GM12878 (cell line): ENCODE data around the gene RNF166. TPM values are rescaled to one million over a fixed set of nuclear protein-coding genes. Genes with fewer than 3 reads are reported as not detected.

Experiments used
- BRCA1 ChIP-seq: IDR thresholded peaks from 2 replicates; pipeline ENCODE4 v1.6.1; 2011; ENCODE audit warnings: low read depth, low read length, improper control_type of control experiment
- PAX8 ChIP-seq: fragments of 450-650 bp; IDR thresholded peaks from 2 replicates; pipeline ENCODE4 v1.6.1; 2017; ENCODE audit warnings: mild to moderate bottlenecking, moderate library complexity
- PRDM15 ChIP-seq: fragments of 450-650 bp; formaldehyde crosslinking; IDR thresholded peaks from 2 replicates; pipeline ENCODE4 v1.4.0; 2020; ENCODE audit warnings: mild to moderate bottlenecking, moderate library complexity
- RFX5 ChIP-seq: IDR thresholded peaks from 2 replicates; pipeline ENCODE4 v1.6.1; 2011; ENCODE audit warnings: low read depth, low read length, improper control_type of control experiment
- SMAD5 ChIP-seq: IDR thresholded peaks from 2 replicates; pipeline ENCODE4 v1.6.1; 2016; ENCODE audit warnings: antibody characterized with exemption, low read depth
- SPI1 ChIP-seq: IDR thresholded peaks from 2 replicates; pipeline ENCODE4 v1.6.1; 2011; ENCODE audit warnings: low read depth, mild to moderate bottlenecking, low read length, moderate library complexity, borderline replicate concordance; ENCODE audit not compliant: insufficient read depth
- polyA plus RNA-seq, 11 experiments: library from polyadenylated mRNA; depleted of rRNA in 4 of 11; unstranded in 6 of 11; stranded (reverse) in 5 of 11; fragments of >200 nt; fragmentation: Nextera tagmentation in 4 of 11; fragmentation: Illumina TruSeq in 1 of 11; extraction: Ambion mirVana in 4 of 11; extraction: Trizol in 1 of 11; gene quantifications; 1 replicate in 1 of 11; 2 replicates in 10 of 11; pipeline versions ENCODE4 v1.2.1 to v1.2.3, GENCODE V29; 2011 to 2016; ENCODE audit warnings: inconsistent platforms in 2 of 11, missing spikeins in 2 of 11, low read depth in 1 of 11
- total RNA-seq, 4 experiments: library from RNA; depleted of rRNA in 3 of 4; stranded (reverse); fragments of >200 nt in 3 of 4; fragmentation: Illumina TruSeq in 1 of 4; extraction: Trizol in 1 of 4; gene quantifications; 2 replicates each; pipeline versions ENCODE4 v1.2.1 to v1.2.3, GENCODE V29; 2013 to 2021
- TF ChIP-seq, protein P1 (sequence below): IDR thresholded peaks from 2 replicates; pipeline ENCODE4 v1.6.1; 2012; ENCODE audit warnings: improper control_type of control experiment, low read depth, low read length; ENCODE audit not compliant: insufficient replicate concordance

Gene RNF166
- total and polyA plus RNA-seq, 10 of the 15 experiments (the other 5 are each of a cell fraction or from before 2014, with no cell fraction given) = 0.48 to 32.8 (median 12.1) TPM

- TF ChIP-seq, protein P1, sequence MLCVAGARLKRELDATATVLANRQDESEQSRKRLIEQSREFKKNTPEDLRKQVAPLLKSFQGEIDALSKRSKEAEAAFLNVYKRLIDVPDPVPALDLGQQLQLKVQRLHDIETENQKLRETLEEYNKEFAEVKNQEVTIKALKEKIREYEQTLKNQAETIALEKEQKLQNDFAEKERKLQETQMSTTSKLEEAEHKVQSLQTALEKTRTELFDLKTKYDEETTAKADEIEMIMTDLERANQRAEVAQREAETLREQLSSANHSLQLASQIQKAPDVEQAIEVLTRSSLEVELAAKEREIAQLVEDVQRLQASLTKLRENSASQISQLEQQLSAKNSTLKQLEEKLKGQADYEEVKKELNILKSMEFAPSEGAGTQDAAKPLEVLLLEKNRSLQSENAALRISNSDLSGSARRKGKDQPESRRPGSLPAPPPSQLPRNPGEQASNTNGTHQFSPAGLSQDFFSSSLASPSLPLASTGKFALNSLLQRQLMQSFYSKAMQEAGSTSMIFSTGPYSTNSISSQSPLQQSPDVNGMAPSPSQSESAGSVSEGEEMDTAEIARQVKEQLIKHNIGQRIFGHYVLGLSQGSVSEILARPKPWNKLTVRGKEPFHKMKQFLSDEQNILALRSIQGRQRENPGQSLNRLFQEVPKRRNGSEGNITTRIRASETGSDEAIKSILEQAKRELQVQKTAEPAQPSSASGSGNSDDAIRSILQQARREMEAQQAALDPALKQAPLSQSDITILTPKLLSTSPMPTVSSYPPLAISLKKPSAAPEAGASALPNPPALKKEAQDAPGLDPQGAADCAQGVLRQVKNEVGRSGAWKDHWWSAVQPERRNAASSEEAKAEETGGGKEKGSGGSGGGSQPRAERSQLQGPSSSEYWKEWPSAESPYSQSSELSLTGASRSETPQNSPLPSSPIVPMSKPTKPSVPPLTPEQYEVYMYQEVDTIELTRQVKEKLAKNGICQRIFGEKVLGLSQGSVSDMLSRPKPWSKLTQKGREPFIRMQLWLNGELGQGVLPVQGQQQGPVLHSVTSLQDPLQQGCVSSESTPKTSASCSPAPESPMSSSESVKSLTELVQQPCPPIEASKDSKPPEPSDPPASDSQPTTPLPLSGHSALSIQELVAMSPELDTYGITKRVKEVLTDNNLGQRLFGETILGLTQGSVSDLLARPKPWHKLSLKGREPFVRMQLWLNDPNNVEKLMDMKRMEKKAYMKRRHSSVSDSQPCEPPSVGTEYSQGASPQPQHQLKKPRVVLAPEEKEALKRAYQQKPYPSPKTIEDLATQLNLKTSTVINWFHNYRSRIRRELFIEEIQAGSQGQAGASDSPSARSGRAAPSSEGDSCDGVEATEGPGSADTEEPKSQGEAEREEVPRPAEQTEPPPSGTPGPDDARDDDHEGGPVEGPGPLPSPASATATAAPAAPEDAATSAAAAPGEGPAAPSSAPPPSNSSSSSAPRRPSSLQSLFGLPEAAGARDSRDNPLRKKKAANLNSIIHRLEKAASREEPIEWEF = no peak
- TF ChIP-seq PRDM15 (no peak), PAX8 (no peak), SPI1 (no peak), SMAD5 (no peak), RFX5 (no peak), BRCA1 (no peak)
These were observed 15.9 kb upstream of the RNF166 start (continued) for GRCh38 chr16:88721815-88722755.
